GM12878 (cell line): Measurements from ENCODE around the gene CHAMP1. TPM values are rescaled to one million over a fixed set of nuclear protein-coding genes. Genes with fewer than 3 reads are reported as not detected.

Source experiments
- ATF3 ChIP-seq: IDR thresholded peaks from 2 replicates; pipeline ENCODE4 v1.6.1; 2011; ENCODE audit warnings: low read depth, mild to moderate bottlenecking, low read length, moderate library complexity, borderline replicate concordance; ENCODE audit errors: extremely low read depth
- BACH1 ChIP-seq: fragments of 450-650 bp; IDR thresholded peaks from 2 replicates; pipeline ENCODE4 v1.6.1; 2017; ENCODE audit warnings: mild to moderate bottlenecking, borderline replicate concordance
- ETV6 ChIP-seq, 2 experiments: fragments of 450-650 bp in 1 of 2; IDR thresholded peaks in 1 of 2; conservative IDR thresholded peaks in 1 of 2; 2 replicates each; pipeline ENCODE4 v1.6.1; 2014; ENCODE audit warnings: antibody characterized with exemption in 1 of 2, borderline replicate concordance in 1 of 2, low read depth in 1 of 2, mild to moderate bottlenecking in 1 of 2, moderate library complexity in 1 of 2
- HCFC1 ChIP-seq: fragments of 150-350 bp; IDR thresholded peaks from 2 replicates; pipeline ENCODE4 v1.6.1; 2014; ENCODE audit warnings: low read length
- HDAC6 ChIP-seq: fragments of 200-600 bp; sonication (generic); IDR thresholded peaks from one replicate; pipeline ENCODE4 v1.8.0; 2017; ENCODE audit warnings: antibody characterized with exemption; ENCODE audit not compliant: unreplicated experiment
- IKZF2 ChIP-seq, 2 experiments: fragments of 450-650 bp; IDR thresholded peaks; 2 replicates each; pipeline ENCODE4 v1.6.1; 2017; ENCODE audit warnings: mild to moderate bottlenecking in 2 of 2, moderate library complexity in 2 of 2
- IRF4 ChIP-seq: IDR thresholded peaks from 2 replicates; pipeline ENCODE4 v1.6.1; 2011; ENCODE audit warnings: low read depth, low read length
- KLF5 ChIP-seq: fragments of 450-650 bp; IDR thresholded peaks from 2 replicates; pipeline ENCODE4 v1.6.1; 2014; ENCODE audit warnings: mild to moderate bottlenecking; ENCODE audit not compliant: partially characterized antibody
- MXI1 ChIP-seq: fragments of 150-350 bp; IDR thresholded peaks from 2 replicates; pipeline ENCODE4 v1.6.1; 2011; ENCODE audit warnings: low read depth, mild to moderate bottlenecking, inconsistent platforms, low read length, improper control_type of control experiment
- NR2F1 ChIP-seq: fragments of 450-650 bp; conservative IDR thresholded peaks from 2 replicates; pipeline ENCODE4 v1.6.1; 2017; ENCODE audit warnings: mild to moderate bottlenecking
- PBX3 ChIP-seq: IDR thresholded peaks from 2 replicates; pipeline ENCODE4 v1.6.1; 2011; ENCODE audit warnings: mild to moderate bottlenecking, low read depth, low read length, moderate library complexity; ENCODE audit not compliant: insufficient replicate concordance
- POLR2AphosphoS5 ChIP-seq: IDR thresholded peaks from 2 replicates; pipeline ENCODE4 v1.6.1; 2011; ENCODE audit warnings: mild to moderate bottlenecking, low read length, inconsistent platforms
- POU2F2 ChIP-seq: IDR thresholded peaks from 3 replicates; pipeline ENCODE4 v1.6.1; 2011; ENCODE audit warnings: low read depth, mild to moderate bottlenecking, low read length, borderline replicate concordance
- TAF1 ChIP-seq: IDR thresholded peaks from 2 replicates; pipeline ENCODE4 v1.6.1; 2011; ENCODE audit warnings: mild to moderate bottlenecking, low read depth, low read length, borderline replicate concordance
- TARDBP ChIP-seq: IDR thresholded peaks from 2 replicates; pipeline ENCODE4 v1.6.1; 2016; ENCODE audit warnings: borderline replicate concordance
- TCF7 ChIP-seq: IDR thresholded peaks from 2 replicates; pipeline ENCODE4 v1.6.1; 2014; ENCODE audit warnings: antibody characterized with exemption, borderline replicate concordance
- WRNIP1 ChIP-seq: IDR thresholded peaks from 2 replicates; pipeline ENCODE4 v1.6.1; 2011; ENCODE audit warnings: low read depth, low read length, improper control_type of control experiment, borderline replicate concordance
- ZBED1 ChIP-seq: IDR thresholded peaks from 2 replicates; pipeline ENCODE4 v1.6.1; 2016; ENCODE audit warnings: borderline replicate concordance
- ZNF24 ChIP-seq: fragments of 450-650 bp; IDR thresholded peaks from 2 replicates; pipeline ENCODE4 v1.6.1; 2017; ENCODE audit warnings: antibody characterized with exemption, mild to moderate bottlenecking
- ZNF384 ChIP-seq: IDR thresholded peaks from 2 replicates; pipeline ENCODE4 v1.6.1; 2012; ENCODE audit warnings: low read depth, mild to moderate bottlenecking, low read length, improper control_type of control experiment, borderline replicate concordance
- ZNF622 ChIP-seq: fragments of 450-650 bp; IDR thresholded peaks from 2 replicates; pipeline ENCODE4 v1.6.1; 2017; ENCODE audit warnings: mild to moderate bottlenecking, inconsistent platforms
- ZSCAN29 ChIP-seq: fragments of 450-650 bp; IDR thresholded peaks from 2 replicates; pipeline ENCODE4 v1.6.1; 2017; ENCODE audit warnings: mild to moderate bottlenecking, moderate library complexity
- polyA plus RNA-seq, 11 experiments: library from polyadenylated mRNA; depleted of rRNA in 4 of 11; unstranded in 6 of 11; stranded (reverse) in 5 of 11; fragments of >200 nt; fragmentation: Nextera tagmentation in 4 of 11; fragmentation: Illumina TruSeq in 1 of 11; extraction: Ambion mirVana in 4 of 11; extraction: Trizol in 1 of 11; gene quantifications; 1 replicate in 1 of 11; 2 replicates in 10 of 11; pipeline versions ENCODE4 v1.2.1 to v1.2.3, GENCODE V29; 2011 to 2016; ENCODE audit warnings: inconsistent platforms in 2 of 11, missing spikeins in 2 of 11, low read depth in 1 of 11
- total RNA-seq, 4 experiments: library from RNA; depleted of rRNA in 3 of 4; stranded (reverse); fragments of >200 nt in 3 of 4; fragmentation: Illumina TruSeq in 1 of 4; extraction: Trizol in 1 of 4; gene quantifications; 2 replicates each; pipeline versions ENCODE4 v1.2.1 to v1.2.3, GENCODE V29; 2013 to 2021
- TF ChIP-seq, protein P1 (sequence below): IDR thresholded peaks from 2 replicates; pipeline ENCODE4 v1.6.1; 2012; ENCODE audit warnings: low read depth, low read length, improper control_type of control experiment
- TF ChIP-seq, protein P2 (sequence below): fragments of 150-350 bp; IDR thresholded peaks from 2 replicates; pipeline ENCODE4 v1.6.1; 2016; ENCODE audit warnings: low read depth, low read length

Gene CHAMP1
- total and polyA plus RNA-seq, 10 of the 15 experiments (the other 5 are each of a cell fraction or from before 2014, with no cell fraction given): 1.1 to 54.8 (median 23.9) TPM

- TF ChIP-seq, protein P1, sequence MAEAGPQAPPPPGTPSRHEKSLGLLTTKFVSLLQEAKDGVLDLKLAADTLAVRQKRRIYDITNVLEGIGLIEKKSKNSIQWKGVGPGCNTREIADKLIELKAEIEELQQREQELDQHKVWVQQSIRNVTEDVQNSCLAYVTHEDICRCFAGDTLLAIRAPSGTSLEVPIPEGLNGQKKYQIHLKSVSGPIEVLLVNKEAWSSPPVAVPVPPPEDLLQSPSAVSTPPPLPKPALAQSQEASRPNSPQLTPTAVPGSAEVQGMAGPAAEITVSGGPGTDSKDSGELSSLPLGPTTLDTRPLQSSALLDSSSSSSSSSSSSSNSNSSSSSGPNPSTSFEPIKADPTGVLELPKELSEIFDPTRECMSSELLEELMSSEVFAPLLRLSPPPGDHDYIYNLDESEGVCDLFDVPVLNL: no peak
- TF ChIP-seq TAF1 (peak; percentile 58; the same call in 1 of the 2 replicates), POU2F2 (peak; percentile 68; the same call in 1 of the 3 replicates), ZNF24 (no peak), WRNIP1 (no peak), ZNF384 (no peak), HCFC1 (no peak), ETV6 (conservative IDR thresholded peaks at IDR 0.05 in 1 of 2, IDR thresholded peaks at IDR 0.05 in 1 of 2; ENCODE audit: borderline replicate concordance in 1 of 2, low read depth in 1 of 2) (no peak), NR2F1 (peak; percentile 100), IRF4 (no peak), ZSCAN29 (no peak; the same call in 1 of the 2 replicates), ZNF622 (no peak), PBX3 (no peak), MXI1 (no peak; the same call in 1 of the 2 replicates), ZBED1 (no peak), POLR2AphosphoS5 (peak; percentile 83), IKZF2 (IDR thresholded peaks at IDR 0.05) (no peak), ATF3 (no peak), BACH1 (peak; percentile 72), TCF7 (no peak), KLF5 (no peak), HDAC6 (no peak), TARDBP (no peak)
- TF ChIP-seq, protein P2, sequence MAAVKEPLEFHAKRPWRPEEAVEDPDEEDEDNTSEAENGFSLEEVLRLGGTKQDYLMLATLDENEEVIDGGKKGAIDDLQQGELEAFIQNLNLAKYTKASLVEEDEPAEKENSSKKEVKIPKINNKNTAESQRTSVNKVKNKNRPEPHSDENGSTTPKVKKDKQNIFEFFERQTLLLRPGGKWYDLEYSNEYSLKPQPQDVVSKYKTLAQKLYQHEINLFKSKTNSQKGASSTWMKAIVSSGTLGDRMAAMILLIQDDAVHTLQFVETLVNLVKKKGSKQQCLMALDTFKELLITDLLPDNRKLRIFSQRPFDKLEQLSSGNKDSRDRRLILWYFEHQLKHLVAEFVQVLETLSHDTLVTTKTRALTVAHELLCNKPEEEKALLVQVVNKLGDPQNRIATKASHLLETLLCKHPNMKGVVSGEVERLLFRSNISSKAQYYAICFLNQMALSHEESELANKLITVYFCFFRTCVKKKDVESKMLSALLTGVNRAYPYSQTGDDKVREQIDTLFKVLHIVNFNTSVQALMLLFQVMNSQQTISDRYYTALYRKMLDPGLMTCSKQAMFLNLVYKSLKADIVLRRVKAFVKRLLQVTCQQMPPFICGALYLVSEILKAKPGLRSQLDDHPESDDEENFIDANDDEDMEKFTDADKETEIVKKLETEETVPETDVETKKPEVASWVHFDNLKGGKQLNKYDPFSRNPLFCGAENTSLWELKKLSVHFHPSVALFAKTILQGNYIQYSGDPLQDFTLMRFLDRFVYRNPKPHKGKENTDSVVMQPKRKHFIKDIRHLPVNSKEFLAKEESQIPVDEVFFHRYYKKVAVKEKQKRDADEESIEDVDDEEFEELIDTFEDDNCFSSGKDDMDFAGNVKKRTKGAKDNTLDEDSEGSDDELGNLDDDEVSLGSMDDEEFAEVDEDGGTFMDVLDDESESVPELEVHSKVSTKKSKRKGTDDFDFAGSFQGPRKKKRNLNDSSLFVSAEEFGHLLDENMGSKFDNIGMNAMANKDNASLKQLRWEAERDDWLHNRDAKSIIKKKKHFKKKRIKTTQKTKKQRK: no peak
Observed at GRCh38 chr13:114281351-114282040, 32.8 kb upstream of the CHAMP1 start, which contains the start of gene UPF3A (continued).
